Activated naive CD4-positive, alpha-beta T cell treated with anti-CD3 and anti-CD28 coated beads, Interleukin-2, amount 50 U/mL, for 24 hours (primary cell): Measurements from ENCODE around the gene RSAD1.

ENCODE experiments used
- H3K27ac Mint-ChIP-seq: one replicate; pipeline ENCODE4 v1.8.0; 2021; ENCODE audit warnings: mild to moderate bottlenecking, mixed read lengths
- H3K27me3 Mint-ChIP-seq: one replicate; pipeline ENCODE4 v1.8.0; 2021; ENCODE audit warnings: mixed read lengths
- H3K36me3 Mint-ChIP-seq: one replicate; pipeline ENCODE4 v1.8.0; 2021; ENCODE audit warnings: mixed read lengths
- H3K4me1 Mint-ChIP-seq: one replicate; pipeline ENCODE4 v1.8.0; 2021; ENCODE audit warnings: mixed read lengths
- H3K4me3 Mint-ChIP-seq: one replicate; pipeline ENCODE4 v1.8.0; 2021; ENCODE audit warnings: mild to moderate bottlenecking, mixed read lengths
- H3K9me3 Mint-ChIP-seq: one replicate; pipeline ENCODE4 v1.8.0; 2021; ENCODE audit warnings: mixed read lengths

The RSAD1 gene

GRCh38 chr17:50514388-50514787 lies 35.7 kb downstream of the RSAD1 start:
- no peaks in the 10 kb centered on the region for H3K27me3 Mint-ChIP-seq
- no peaks in the 10 kb centered on the region for H3K9me3 Mint-ChIP-seq
- H3K27ac Mint-ChIP-seq = no peak overlapping the region
- no peaks in the 10 kb centered on the region for H3K36me3 Mint-ChIP-seq
- H3K4me1 Mint-ChIP-seq = peaks cover 31% of the 10 kb centered on the region
- H3K4me3 Mint-ChIP-seq = no peak overlapping the region

DNA sequence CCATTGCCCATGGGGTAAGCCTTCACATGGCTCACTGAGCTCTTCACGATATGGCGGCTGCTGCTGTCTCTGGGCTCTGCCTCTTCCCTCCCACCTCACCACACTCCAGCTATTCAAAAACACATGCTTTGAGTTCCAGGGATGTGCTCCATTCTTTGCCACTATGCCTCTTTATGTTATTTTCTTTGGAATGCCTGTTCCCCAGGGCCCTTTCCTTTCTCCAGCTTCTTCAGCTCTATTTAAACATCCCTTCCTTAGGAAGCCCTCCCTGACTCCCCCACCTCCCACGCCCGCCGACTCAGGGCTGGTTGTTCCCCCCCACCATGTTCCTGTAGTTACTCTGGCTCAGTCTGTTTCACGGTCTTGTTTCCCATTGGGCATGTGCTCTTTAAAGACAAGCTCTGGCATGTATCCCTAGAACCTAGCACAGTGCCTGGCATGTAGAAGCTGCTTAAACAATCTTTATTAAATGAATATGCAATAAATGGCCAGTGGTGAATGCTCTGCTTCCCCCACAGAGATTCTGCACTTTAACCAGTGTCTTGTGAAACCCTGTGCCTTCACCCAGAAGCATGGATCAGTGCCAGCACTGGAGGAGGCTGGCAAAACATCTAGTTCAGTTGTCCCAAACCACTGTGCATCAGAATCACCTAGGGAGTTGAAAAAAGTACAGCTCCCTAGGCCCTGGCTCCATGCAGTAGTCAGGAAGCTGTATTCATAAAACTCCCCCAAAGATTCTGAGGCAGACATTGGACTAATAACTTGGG lies 36.5 kb downstream of the RSAD1 start:
- Mint-ChIP-seq H3K4me3 (no peak overlapping the region), H3K27me3 (no peaks in the 10 kb centered on the region), H3K9me3 (no peaks in the 10 kb centered on the region), H3K27ac (no peak overlapping the region), H3K4me1 (peaks cover 26% of the 10 kb centered on the region), H3K36me3 (no peaks in the 10 kb centered on the region)

DNA sequence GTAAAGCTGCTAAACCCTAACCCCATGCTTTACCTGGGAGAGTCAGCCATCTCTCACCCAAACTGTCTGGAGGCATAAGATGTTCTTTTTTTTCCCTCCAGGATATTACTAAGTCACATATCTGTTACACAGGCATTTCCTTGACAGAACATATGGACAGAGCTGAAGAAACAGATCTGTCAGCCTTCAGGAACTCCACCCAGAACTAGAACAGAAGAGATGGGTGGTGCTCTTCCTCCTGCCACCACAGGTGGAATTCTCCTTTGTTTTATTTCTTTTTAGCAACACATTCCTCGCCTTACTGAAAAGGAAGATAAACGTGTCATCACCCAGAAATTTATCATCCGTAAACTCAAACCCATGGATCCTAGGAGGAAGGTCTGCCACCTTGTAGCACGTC lies 38.4 kb downstream of the RSAD1 start:
- no peaks in the 10 kb centered on the region for H3K36me3 Mint-ChIP-seq
- H3K4me3 Mint-ChIP-seq = no peak overlapping the region
- no peaks in the 10 kb centered on the region for H3K27me3 Mint-ChIP-seq
- no peak overlapping the region for H3K27ac Mint-ChIP-seq
- H3K4me1 Mint-ChIP-seq = peaks cover 11% of the 10 kb centered on the region
- H3K9me3 Mint-ChIP-seq = no peaks in the 10 kb centered on the region

DNA sequence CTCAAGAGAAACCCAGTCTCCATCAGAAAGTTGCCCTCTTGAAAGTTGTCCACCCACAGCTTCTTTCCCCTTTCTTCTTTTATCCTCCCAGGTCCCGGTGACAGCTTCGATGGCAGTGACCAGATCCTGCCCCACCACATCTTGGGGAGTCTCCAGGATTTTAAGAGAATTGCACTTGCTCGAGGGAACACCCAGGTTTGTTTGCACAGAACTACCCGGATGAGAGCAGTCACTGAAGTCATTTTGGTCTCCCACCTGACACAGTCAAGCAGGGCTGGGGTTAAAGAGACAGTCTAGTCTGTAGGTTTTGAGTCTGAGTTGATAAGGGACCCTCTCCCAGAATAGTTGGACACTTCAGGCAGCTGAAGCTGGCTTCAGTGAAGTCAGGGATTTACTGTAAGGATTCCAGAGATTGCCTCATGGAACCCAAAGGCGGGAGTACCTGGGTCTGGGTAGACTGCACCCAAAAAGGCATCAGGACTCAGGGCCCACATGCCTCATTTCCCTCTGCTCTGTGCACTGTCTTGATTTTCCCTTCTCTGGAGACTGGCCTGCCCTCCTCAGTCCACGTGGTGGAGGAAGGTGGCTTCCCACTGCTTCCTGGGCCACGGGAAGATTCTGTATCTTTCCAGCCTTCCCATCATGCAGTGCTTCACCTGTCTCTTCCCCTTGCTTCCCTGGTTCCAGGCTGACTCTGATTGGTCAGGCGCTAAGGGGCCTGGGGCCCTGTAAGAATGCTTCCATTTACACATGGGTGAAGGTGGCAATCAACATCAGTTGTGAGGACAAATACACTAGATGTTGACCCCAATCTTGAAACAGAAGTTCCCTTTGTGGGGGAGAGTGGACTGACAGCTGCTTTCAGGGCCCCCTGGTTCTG lies 39.1 kb downstream of the RSAD1 start:
- Mint-ChIP-seq H3K27ac (no peak overlapping the region), H3K4me1 (peaks cover 11% of the 10 kb centered on the region), H3K36me3 (no peaks in the 10 kb centered on the region), H3K4me3 (no peak overlapping the region), H3K27me3 (no peaks in the 10 kb centered on the region), H3K9me3 (no peaks in the 10 kb centered on the region)

DNA sequence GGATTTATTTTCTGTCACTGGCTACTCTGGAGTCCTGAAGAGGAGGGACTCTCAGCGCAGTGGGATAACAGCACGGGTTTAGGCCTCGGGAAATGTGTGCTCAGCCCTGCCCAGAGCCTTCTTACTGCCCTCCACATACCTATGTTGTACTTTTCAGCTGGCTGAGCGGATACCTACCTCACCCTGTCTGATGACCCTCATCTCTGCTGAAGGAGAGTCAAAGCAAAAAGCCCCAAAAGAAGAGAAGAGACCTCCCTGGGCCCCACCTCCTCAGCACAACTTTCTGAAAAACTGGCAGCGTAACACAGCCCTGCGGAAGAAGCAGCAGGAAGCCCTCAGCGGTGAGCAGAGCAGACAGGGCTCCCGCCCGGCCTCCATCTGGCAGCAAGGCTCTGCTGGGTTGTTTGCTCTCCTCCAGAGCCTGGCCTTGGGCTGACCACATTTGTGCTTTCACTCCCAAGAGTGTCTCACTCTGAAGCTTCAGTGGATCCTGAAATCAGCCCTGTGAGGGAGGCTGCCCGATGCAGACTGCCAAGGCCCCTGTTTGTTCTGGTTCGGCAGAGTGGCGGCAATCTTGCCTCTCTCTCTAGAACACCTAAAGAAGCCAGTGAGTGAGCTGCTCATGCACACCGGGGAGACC lies 39.8 kb downstream of the RSAD1 start:
- Mint-ChIP-seq H3K27ac (no peak overlapping the region), H3K4me3 (no peak overlapping the region), H3K9me3 (no peaks in the 10 kb centered on the region), H3K27me3 (no peaks in the 10 kb centered on the region), H3K36me3 (no peaks in the 10 kb centered on the region), H3K4me1 (peaks cover 11% of the 10 kb centered on the region)

GRCh38 chr17:50519141-50519834 lies 40.6 kb downstream of the RSAD1 start:
- H3K9me3 Mint-ChIP-seq = no peaks in the 10 kb centered on the region
- H3K27me3 Mint-ChIP-seq = no peaks in the 10 kb centered on the region
- H3K27ac Mint-ChIP-seq = no peak overlapping the region
- H3K4me1 Mint-ChIP-seq = peaks cover 11% of the 10 kb centered on the region
- H3K4me3 Mint-ChIP-seq = no peak overlapping the region
- no peaks in the 10 kb centered on the region for H3K36me3 Mint-ChIP-seq

- Mint-ChIP-seq H3K27me3 (no peaks in the 10 kb centered on the region), H3K27ac (no peak overlapping the region), H3K9me3 (no peaks in the 10 kb centered on the region)
Observed at GRCh38 chr17:50520483-50520882, 41.8 kb downstream of the RSAD1 start.

DNA sequence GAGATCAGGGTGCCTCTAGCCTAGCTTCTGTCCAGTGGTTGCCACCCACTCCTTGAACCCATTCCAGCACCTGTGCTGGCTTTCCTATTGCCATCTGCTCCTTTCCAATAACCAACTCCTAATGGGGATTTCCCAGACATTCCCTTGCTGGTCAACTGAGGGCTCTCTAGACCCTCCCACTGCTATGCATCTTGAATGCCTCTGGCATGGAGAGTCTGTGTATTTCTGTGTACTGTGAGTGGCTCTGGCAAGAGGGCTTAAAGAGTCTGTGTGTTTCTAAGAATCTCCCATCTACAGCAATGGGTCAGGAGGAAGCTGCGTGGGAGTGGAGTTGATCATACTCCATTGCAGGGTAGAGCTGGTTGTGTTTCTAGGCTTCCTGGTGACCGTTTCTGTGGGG lies 42.9 kb downstream of the RSAD1 start:
- Mint-ChIP-seq H3K9me3 (no peaks in the 10 kb centered on the region), H3K4me1 (peaks cover 11% of the 10 kb centered on the region), H3K27ac (no peak overlapping the region), H3K27me3 (no peaks in the 10 kb centered on the region), H3K36me3 (no peaks in the 10 kb centered on the region), H3K4me3 (no peak overlapping the region)

More at GRCh38 chr17:50520483-50520882, 41.8 kb downstream of the RSAD1 start:
- Mint-ChIP-seq H3K36me3 (no peaks in the 10 kb centered on the region), H3K4me3 (no peak overlapping the region), H3K4me1 (peaks cover 11% of the 10 kb centered on the region)

DNA sequence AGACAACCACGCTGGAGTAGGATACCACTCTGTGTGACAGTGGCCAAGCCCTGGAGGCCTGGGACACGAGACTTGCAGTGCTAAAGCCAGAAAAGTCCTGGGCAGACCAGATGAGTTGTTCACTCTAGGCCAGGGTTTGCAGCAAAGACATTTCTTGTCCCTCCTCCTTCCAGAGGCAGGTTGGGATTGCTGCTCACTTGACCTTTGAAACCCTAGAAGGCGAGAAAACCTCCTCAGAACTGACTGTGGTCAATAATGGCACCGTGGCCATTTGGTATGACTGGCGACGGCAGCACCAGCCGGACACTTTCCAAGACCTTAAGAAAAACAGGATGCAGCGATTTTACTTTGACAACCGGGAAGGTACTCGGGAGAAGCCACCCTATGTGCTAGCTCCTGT lies 44.1 kb downstream of the RSAD1 start:
- H3K27me3 Mint-ChIP-seq = no peaks in the 10 kb centered on the region

GRCh38 chr17:50523208-50523607 lies 44.5 kb downstream of the RSAD1 start:
- Mint-ChIP-seq H3K36me3 (no peaks in the 10 kb centered on the region), H3K27me3 (no peaks in the 10 kb centered on the region), H3K27ac (no peak overlapping the region), H3K4me1 (no peaks in the 10 kb centered on the region), H3K4me3 (no peak overlapping the region), H3K9me3 (no peaks in the 10 kb centered on the region)

More for the DNA sequence above, 44.1 kb downstream of the RSAD1 start:
- Mint-ChIP-seq H3K4me3 (no peak overlapping the region), H3K36me3 (no peaks in the 10 kb centered on the region), H3K9me3 (no peaks in the 10 kb centered on the region), H3K27ac (no peak overlapping the region), H3K4me1 (no peaks in the 10 kb centered on the region)

GRCh38 chr17:50524838-50525237 lies 46.2 kb downstream of the RSAD1 start:
- H3K4me3 Mint-ChIP-seq = no peak overlapping the region
- H3K36me3 Mint-ChIP-seq = no peaks in the 10 kb centered on the region
- no peak overlapping the region for H3K27ac Mint-ChIP-seq
- H3K27me3 Mint-ChIP-seq = peaks cover 7% of the 10 kb centered on the region
- H3K9me3 Mint-ChIP-seq = no peaks in the 10 kb centered on the region
- no peaks in the 10 kb centered on the region for H3K4me1 Mint-ChIP-seq

GRCh38 chr17:50527155-50527762 lies 48.6 kb downstream of the RSAD1 start:
- H3K36me3 Mint-ChIP-seq = peaks cover 2% of the 10 kb centered on the region
- H3K4me3 Mint-ChIP-seq = no peak overlapping the region
- H3K4me1 Mint-ChIP-seq = peaks cover 6% of the 10 kb centered on the region
- peaks cover 22% of the 10 kb centered on the region for H3K27me3 Mint-ChIP-seq
- H3K9me3 Mint-ChIP-seq = no peaks in the 10 kb centered on the region
- no peak overlapping the region for H3K27ac Mint-ChIP-seq

DNA sequence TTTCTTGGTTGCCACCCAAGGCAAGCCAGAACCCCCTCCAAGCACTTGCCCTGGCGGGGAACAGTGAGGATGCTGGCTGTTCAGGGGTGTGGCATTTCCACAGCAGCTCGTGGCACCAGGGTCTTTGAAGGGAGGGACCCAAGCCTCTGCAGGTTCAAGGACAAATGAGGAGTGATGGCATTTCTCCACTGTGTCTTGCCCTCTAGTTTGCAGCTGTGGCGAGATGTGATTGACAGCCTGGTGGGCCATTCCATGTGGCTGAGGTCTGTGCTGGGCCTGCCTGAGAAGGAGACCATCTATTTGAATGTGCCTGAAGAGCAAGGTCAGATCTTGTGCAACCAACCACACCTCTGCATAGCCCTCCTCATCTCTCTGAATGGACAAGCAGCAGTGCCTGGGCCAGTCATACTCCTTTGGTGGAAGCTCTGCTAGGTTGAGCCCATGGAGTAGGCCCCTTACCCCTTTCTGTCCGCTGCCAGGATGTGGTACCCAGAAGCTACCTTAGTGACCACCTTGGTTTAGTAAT lies 49.4 kb downstream of the RSAD1 start:
- H3K9me3 Mint-ChIP-seq = no peaks in the 10 kb centered on the region
- H3K4me3 Mint-ChIP-seq = no peak overlapping the region
- peaks cover 2% of the 10 kb centered on the region for H3K36me3 Mint-ChIP-seq
- H3K27ac Mint-ChIP-seq = no peak overlapping the region
- H3K4me1 Mint-ChIP-seq = peaks cover 11% of the 10 kb centered on the region
- H3K27me3 Mint-ChIP-seq = peaks cover 22% of the 10 kb centered on the region

DNA sequence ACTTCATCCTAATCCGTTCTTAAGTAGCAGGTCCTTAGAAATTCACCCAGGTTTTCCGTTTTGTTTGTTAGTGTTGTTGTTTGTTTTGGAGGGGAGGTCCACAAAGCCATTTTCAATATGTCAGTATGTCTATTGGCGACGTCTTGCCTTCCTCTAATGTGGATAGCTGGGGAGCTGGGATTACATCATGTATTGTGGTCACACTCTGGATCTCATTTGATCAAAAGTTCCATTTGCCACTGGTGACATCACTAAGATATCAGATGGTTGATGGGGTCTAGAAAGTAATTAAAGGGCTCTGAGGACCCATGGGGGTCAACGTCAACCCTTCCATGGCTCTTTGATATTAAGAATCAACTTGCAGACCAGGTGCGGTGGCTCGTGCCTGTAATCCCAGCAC lies 51.2 kb downstream of the RSAD1 start:
- Mint-ChIP-seq H3K4me3 (no peak overlapping the region), H3K4me1 (peaks cover 22% of the 10 kb centered on the region), H3K27me3 (peaks cover 34% of the 10 kb centered on the region), H3K27ac (no peak overlapping the region), H3K9me3 (no peaks in the 10 kb centered on the region), H3K36me3 (peaks cover 2% of the 10 kb centered on the region)
